Neural crest cell (in vitro differentiated cells): Measurements from ENCODE around the gene PRKCE. TPM values are rescaled to one million over a fixed set of nuclear protein-coding genes. Genes with fewer than 3 reads are reported as not detected.

Source experiments
- DNase-seq: peaks from one replicate; pipeline ENCODE4 v3.0.0; 2021; ENCODE audit warnings: low read depth, mixed read lengths, low spot score
- H3K27ac Mint-ChIP-seq: one replicate; pipeline ENCODE4 v1.8.0; 2021; ENCODE audit warnings: mild to moderate bottlenecking, mixed read lengths; ENCODE audit not compliant: unreplicated experiment
- H3K27me3 Mint-ChIP-seq: 2 replicates; pipeline ENCODE4 v1.8.0; 2021; ENCODE audit warnings: low read depth, mild to moderate bottlenecking, mixed read lengths
- H3K36me3 Mint-ChIP-seq: 2 replicates; pipeline ENCODE4 v1.8.0; 2021; ENCODE audit warnings: low read depth, mild to moderate bottlenecking, mixed read lengths
- H3K4me1 Mint-ChIP-seq: 2 replicates; pipeline ENCODE4 v1.8.0; 2021; ENCODE audit warnings: mixed read lengths
- H3K4me3 Mint-ChIP-seq: one replicate; pipeline ENCODE4 v1.8.0; 2021; ENCODE audit warnings: mild to moderate bottlenecking, mixed read lengths
- H3K9me3 Mint-ChIP-seq: 2 replicates; pipeline ENCODE4 v1.8.0; 2021; ENCODE audit warnings: mixed read lengths
- CTCF ChIP-seq: fragments of 200-600 bp; sonication (generic); conservative IDR thresholded peaks from 2 replicates; pipeline ENCODE4 v1.5.0; 2021; ENCODE audit warnings: antibody characterized with exemption, mild to moderate bottlenecking
- total RNA-seq: library from RNA; stranded (reverse); gene quantifications from 2 replicates; pipeline ENCODE4 v1.2.1, GENCODE V29; 2021

Gene PRKCE
- total RNA-seq, 1 donor from 2014 or later, result 15.6 TPM

- Mint-ChIP-seq H3K27me3 (no peaks in the 10 kb centered on the region), H3K9me3 (no peaks in the 10 kb centered on the region), H3K27ac (peak overlapping the region; percentile 54), H3K36me3 (peaks cover 2% of the 10 kb centered on the region), H3K4me3 (no peak overlapping the region), H3K4me1 (no peaks in the 10 kb centered on the region)
- no peak for DNase-seq
- TF ChIP-seq CTCF, result no peak
Observed at GRCh38 chr2:46073540-46074046, 422.1 kb downstream of the PRKCE start.

GRCh38 chr2:46074501-46074900, 423.0 kb downstream of the PRKCE start:
- Mint-ChIP-seq H3K4me1 (no peaks in the 10 kb centered on the region), H3K36me3 (peaks cover 2% of the 10 kb centered on the region), H3K27ac (no peak overlapping the region), H3K27me3 (no peaks in the 10 kb centered on the region), H3K4me3 (no peak overlapping the region), H3K9me3 (no peaks in the 10 kb centered on the region)
- no peak for DNase-seq
- no peak for TF ChIP-seq CTCF

GRCh38 chr2:46075848-46076247, 424.4 kb downstream of the PRKCE start:
- no peaks in the 10 kb centered on the region for H3K4me1 Mint-ChIP-seq
- H3K4me3 Mint-ChIP-seq, result no peak overlapping the region
- DNase-seq, result no peak
- peaks cover 2% of the 10 kb centered on the region for H3K36me3 Mint-ChIP-seq
- no peak overlapping the region for H3K27ac Mint-ChIP-seq
- no peak for TF ChIP-seq CTCF
- H3K9me3 Mint-ChIP-seq, result no peaks in the 10 kb centered on the region
- no peaks in the 10 kb centered on the region for H3K27me3 Mint-ChIP-seq

- Mint-ChIP-seq H3K9me3 (no peaks in the 10 kb centered on the region), H3K27me3 (no peaks in the 10 kb centered on the region), H3K36me3 (peaks cover 2% of the 10 kb centered on the region), H3K27ac (no peak overlapping the region), H3K4me3 (no peak overlapping the region), H3K4me1 (no peaks in the 10 kb centered on the region)
- TF ChIP-seq CTCF, result no peak
- DNase-seq, result no peak
Observed at GRCh38 chr2:46076251-46076650, 424.8 kb downstream of the PRKCE start.

GRCh38 chr2:46076875-46077274, 425.4 kb downstream of the PRKCE start:
- Mint-ChIP-seq H3K4me3 (no peak overlapping the region), H3K27ac (no peak overlapping the region), H3K27me3 (no peaks in the 10 kb centered on the region), H3K36me3 (peaks cover 2% of the 10 kb centered on the region), H3K4me1 (no peaks in the 10 kb centered on the region), H3K9me3 (no peaks in the 10 kb centered on the region)
- DNase-seq, result no peak
- TF ChIP-seq CTCF, result no peak
